ENCODE data around the gene LPAR1.

- TF ChIP-seq CTCF (conservative IDR thresholded peaks at IDR 0.05; ENCODE audit: low read length) (no peak), EZH2phosphoT487 (IDR thresholded peaks at IDR 0.05; ENCODE audit: borderline replicate concordance) (no peak)
Observed at GRCh38 chr9:110892689-110893088, 145.6 kb downstream of the LPAR1 start.
